HG03460 (cell line): ENCODE measurements around the gene NBEA.
A peak's percentile ranks its signal among the peaks of the same experiment; 100 is the strongest.
"Not testable (repeated sequence)": the region's sequence is repeated elsewhere in the genome, so short reads cannot be mapped to it uniquely, and the experiment has no call there.

Source experiments
- ATAC-seq: cut with Tn5 transposase; IDR thresholded peaks from one replicate; pipeline ENCODE4 v1.9.1; 2021; ENCODE audit not compliant: unreplicated experiment

The NBEA gene, protein sequence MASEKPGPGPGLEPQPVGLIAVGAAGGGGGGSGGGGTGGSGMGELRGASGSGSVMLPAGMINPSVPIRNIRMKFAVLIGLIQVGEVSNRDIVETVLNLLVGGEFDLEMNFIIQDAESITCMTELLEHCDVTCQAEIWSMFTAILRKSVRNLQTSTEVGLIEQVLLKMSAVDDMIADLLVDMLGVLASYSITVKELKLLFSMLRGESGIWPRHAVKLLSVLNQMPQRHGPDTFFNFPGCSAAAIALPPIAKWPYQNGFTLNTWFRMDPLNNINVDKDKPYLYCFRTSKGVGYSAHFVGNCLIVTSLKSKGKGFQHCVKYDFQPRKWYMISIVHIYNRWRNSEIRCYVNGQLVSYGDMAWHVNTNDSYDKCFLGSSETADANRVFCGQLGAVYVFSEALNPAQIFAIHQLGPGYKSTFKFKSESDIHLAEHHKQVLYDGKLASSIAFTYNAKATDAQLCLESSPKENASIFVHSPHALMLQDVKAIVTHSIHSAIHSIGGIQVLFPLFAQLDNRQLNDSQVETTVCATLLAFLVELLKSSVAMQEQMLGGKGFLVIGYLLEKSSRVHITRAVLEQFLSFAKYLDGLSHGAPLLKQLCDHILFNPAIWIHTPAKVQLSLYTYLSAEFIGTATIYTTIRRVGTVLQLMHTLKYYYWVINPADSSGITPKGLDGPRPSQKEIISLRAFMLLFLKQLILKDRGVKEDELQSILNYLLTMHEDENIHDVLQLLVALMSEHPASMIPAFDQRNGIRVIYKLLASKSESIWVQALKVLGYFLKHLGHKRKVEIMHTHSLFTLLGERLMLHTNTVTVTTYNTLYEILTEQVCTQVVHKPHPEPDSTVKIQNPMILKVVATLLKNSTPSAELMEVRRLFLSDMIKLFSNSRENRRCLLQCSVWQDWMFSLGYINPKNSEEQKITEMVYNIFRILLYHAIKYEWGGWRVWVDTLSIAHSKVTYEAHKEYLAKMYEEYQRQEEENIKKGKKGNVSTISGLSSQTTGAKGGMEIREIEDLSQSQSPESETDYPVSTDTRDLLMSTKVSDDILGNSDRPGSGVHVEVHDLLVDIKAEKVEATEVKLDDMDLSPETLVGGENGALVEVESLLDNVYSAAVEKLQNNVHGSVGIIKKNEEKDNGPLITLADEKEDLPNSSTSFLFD (N-terminal part only)

DNA sequence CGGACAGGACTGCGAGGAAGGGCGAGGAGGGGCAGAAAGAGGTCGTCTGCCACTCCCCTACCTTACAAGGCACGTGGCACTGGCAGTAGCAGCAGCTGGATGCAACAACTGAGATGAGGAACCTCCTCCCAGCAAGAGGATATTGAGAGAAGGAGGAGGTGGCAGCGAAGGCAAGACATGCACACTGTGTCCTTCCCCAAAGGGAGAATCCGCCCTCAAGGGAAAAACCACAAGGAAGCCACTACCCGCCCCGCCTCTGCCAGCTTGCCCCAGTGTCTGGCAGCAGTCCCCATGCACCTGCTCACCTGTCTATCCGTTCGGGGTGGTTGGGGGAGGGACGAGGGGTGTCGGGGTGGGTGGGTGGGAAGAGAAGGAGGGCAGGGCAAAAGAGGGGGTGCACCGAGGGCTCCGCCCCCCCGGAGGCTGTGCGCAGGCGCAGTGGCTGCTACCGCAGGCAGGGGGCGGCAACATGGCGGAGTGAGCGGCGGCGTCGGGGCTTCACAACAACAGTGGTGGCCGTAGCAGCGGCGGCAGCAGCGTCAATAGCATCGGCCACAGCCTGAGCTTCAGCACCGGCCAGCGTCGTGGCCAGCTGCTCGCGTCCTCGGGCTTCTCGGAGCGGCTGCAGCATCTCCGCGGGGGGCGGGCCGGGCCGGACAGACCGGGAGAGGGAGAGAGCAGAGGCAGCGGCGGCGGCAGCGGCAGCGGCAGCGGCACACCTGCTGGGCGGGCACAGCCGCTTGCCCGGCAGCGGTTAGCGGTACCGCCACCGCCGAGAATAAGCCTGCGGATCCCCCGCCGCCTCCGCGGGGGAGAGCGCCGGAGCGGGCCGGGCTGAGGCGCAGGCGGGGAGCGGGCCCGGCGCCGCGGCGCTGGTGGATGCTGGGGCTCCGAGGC is at the start of gene NBEA:
NBEA (plus strand) TSS at position 436 of the 897 bp plus-strand sequence. CDS start 551 bp downstream, outside the sequence.
- ATAC-seq = peak; percentile 76

DNA sequence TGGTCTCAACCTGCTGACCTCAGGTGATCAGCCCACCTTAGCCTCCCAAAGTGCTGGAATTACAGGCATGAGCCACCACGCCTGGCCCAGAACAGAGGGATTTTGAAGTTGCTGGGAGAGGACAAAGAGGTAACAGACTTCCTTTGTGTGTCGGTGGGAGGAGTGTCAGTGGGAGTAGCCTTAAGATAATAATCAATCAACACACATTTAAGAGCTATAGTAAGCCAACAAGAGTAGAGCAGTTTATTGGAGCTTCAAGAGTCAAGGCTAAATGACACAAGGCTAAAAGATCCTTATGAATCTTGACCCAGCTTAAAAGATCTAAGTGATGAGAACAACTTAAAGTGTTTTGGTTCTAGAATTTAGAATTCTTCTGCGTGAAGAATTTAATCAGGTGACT is 47.3 kb upstream of the NBEA start:
- ATAC-seq = no peak

DNA sequence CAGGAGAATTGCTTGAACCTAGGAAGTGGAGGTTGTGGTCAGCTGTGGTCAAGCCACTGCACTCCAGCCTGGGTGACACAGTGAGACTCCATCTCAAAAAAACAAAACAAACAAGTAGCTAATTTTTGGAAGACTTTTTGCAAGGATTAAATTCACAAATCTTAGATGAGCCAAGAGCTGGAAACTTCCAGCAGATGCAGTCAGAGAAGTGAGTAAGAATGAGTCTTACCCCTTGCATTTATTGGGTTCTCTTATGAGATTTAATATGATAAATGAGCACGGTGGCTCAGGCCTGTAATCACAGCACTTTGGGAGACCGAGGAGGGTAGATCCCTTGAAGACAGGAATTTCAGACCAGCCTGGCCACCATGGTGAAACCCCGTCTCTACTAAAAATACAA is 44.9 kb upstream of the NBEA start:
- no peak for ATAC-seq

DNA sequence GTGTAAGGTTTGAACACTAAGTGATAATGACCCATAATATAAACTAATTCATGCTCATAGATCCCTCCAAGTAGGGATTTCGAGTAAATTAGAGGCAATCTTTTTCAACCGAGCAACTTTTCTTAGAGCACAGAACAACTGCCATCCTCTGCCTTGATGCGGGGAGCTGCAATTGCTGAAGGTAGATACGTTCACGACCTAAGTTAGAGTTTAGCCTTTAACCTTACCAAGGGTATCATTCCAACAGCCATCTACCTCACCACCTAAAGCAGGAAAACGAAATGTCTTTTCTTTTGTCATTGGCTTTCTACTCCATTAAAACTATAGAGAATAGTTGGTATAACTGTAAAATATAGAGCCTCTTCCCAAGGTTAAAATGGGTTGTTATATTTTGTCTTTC is 42.2 kb upstream of the NBEA start:
- no peak for ATAC-seq

DNA sequence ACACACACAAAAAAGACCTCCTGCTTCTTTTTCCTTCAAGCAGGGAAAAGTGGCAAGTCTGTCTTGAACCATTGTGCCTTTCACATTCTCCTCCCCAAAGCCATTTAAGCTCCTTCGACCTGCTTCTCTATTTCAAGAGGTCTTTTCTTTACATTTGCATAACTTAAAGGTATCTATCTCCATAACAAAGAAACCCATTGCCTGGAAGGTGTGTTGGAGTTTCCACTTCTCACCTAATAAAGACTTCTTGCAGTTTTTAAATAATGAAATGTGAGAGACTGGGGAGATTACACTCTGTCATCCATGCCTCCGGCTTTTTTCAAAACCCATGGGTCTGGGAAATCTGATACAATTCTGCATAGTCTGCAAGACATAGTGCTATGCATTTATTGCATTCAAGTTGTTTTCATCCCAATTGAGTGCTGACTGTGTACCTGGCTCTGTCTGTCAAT is 41.8 kb upstream of the NBEA start:
- no peak for ATAC-seq

DNA sequence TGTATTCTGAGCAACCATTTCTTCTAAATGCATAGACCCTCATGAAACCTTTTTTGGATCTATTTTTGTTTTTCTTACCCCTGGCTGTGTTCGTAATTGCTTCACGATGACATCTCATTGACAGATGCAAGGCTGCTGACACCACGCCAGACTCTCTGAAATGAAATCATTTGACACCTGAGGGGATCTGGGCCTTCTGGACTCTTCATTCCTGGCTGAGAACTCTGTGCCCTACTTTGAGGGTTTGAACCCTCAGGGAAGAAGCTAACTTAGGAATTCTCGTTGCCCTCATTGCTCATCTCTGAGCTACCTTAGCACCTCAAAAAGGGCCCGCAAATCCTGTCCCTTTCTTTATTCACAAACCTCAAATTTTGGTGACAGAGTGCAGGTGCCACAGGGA is 40.5 kb upstream of the NBEA start:
- ATAC-seq = no peak

DNA sequence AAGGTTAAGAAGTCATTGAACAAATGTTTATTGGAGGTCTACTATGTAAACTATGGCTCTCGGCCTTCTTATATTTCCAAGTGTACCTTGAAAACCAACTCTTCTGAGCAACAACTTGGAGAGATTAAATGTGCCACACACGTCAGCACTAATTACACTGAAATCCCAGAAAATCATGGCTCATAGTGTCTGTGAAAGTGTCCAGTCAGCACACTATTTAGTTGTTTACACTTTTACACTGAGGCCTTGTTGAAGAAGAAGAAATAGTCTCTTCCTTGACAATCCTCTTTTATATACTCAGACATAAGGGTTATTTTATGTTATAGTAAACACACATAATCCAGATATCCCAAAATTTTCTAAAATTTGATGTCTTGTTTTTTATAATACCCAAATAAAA is 30.9 kb upstream of the NBEA start:
- no peak for ATAC-seq

DNA sequence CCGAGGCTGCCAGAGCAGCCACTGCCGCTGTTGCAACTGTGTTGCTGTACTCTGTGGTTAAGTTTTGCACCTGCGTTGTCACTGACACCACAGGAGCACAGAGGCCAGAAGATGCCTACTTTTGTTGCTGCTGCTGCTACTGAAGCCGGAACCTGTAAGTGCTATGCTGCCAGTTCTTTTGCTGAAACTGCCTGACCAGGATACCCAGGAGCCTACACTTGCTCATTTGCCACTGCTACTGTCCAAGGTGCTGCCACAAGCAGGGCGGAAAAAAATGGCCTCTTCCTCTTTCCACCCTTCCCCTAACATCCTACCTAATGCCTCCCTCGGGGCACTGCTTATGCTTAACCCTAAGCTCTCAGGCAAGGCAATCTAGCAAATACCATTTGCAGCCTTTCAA is 29.0 kb upstream of the NBEA start:
- no peak for ATAC-seq

DNA sequence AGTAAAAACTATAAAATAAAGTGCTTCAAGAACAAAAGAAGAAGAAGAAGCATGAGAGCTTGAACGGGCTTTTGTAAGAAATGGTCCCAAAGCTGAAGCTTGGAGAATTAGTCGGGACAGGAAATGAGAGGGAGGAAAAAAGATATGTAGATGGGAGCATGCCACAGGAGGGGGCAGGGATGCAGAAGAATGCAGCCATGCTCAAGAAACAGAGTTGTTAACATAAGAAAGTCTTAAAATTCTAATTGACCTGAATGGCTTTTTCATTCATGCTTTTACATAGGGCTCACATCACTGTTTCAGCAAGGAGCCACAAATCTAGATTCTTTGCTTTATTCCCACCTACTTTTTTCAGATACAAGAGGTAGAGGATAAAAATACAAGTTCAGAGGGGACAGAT is 27.7 kb upstream of the NBEA start:
- no peak for ATAC-seq

DNA sequence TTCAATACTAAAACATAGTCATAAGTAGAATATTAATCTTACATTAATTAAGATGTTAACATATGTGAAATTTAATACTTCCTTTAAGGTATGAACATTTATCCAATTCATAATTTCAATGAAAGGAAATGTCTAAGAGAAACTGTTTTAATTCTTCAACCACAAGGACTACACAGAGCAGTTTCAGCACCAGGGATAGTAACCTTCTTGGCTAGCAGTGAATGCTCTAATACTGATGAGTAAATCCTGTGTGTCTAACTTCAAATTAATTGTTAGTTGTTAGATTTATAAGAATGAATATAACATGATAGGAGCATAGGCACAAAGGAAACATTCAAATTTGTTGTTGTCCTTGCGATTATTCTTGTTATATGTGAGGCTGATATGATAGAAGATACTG is 15.6 kb upstream of the NBEA start:
- ATAC-seq = no peak

DNA sequence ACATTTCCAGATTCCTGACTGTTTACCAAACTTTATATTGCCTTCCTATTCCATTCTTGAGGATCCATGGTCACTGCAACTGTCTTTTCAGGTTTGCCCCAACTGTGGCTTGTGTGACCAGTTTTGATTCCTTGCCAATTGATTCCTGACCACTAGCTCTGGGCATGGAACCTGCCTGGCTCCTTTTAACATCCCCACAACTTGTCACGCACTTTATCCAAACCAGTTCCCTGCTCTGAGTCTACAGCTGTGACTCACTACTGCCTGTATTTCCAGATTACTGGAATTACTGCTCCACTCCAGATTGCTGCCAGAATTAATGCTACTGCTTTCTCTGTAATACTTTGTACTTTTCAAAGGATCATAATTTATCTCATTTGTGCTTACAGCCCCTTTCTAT is 13.4 kb upstream of the NBEA start:
- not testable (repeated sequence) for ATAC-seq

DNA sequence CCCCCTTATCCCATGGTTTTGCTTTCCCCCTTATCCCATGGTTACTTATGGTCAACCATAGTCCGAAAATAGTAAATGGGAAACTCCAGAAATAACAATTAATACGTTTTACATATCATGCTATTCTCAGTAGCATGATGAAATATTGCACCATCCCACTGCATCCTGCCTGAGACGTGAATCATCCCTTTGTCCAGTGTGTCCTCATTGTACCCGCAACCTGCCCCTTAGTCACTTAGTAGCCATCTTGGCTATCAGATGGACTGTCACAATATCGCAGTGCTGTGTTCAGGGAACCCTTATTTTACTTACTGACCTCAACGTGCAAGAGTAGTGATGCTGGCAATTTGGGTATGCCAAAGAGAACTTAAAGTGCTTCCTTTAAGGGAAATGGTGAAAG is 10.5 kb upstream of the NBEA start:
- no peak for ATAC-seq

DNA sequence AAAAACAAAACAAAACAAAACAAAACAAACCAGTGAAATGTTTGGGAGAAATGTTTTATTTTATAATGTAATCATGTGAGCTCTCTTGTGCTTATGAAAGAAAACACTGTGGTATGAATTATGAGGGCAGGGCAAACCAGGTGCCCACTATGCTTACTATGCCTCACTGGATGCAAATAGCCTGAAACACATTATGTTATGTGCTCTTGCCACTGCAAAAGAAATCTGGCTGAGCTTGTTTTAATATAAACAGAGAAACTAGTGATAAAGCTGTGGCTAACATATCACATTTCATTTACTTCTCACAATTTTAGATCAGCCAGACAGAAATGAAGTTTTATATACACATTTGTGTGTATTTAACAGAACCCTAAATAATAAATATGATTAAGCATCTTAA is 8.7 kb upstream of the NBEA start:
- no peak for ATAC-seq

DNA sequence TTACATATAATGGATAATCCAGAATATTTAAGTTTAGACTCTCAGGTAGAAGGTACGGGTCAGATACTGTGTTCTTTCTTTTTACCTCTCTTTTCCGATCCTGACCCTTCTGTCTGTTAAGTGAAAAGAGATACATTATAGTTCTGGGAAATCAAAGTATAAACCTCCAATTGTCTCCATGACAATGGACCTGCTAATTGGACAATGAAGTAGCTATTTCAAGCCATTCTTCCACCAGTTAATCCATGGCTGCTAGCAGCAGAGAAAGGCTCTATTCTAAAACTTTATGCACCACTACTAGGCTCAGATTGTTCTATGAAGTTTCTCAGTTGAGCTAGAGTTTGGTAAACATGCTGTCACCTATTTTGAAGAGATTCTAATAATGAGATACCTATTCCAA is 8.3 kb upstream of the NBEA start:
- no peak for ATAC-seq

DNA sequence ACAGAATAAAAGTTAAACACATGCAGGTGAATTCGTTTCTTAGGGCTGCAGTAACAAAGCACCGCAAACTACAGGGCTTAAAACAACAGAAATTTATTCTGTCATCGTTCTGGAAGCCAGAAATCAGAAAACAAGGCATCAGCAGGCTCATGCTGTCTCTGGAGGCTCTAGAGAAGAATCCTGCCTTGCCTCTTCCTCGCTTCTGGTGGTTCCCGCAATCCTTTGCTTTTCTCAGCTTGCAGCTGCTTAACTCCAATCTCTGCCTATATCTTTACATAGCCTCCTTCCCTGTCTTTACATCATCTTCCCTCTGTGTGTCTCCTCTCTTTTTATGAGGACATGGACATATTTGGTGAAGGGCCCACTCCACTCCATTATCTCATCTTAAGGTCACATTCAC is 6.2 kb upstream of the NBEA start:
- ATAC-seq = no peak

DNA sequence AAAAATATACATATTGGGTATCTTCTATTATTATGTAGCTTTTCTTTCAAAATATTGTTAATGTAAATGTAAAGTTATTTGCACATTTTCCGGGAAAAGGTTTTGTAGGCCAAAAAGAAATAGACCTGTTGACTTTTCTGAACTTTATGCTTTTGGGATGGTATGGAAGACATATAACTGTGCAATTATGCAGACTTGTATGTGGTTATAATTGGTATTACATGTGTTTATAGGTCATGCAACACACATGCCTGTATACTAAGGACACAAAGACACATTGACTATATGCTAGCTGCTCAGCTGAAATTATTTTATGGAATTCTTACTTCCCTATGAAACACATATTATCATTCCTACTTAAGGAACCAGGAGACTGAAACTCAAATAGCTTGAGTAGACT is 2.3 kb upstream of the NBEA start:
- ATAC-seq = no peak

DNA sequence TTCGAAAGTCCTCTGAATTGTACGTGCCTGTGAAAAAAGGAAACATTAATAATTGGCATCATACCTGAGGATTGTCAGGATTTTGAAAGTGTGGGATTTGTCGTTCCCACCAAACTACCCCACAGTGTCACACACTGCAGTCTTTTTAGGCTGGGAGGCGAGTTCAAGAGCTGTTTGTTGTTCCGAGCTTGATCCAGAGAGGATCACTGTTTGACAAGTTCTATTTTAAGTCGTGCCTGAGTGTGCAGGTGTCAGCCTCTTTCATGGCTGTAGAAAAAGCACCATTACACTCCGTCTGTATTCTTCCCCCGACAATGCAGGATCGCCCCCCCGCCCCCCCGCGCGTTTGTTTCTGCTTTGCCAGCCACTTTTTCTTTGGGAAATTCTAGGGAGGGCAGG is 635 bp upstream of the NBEA start:
- ATAC-seq = no peak

DNA sequence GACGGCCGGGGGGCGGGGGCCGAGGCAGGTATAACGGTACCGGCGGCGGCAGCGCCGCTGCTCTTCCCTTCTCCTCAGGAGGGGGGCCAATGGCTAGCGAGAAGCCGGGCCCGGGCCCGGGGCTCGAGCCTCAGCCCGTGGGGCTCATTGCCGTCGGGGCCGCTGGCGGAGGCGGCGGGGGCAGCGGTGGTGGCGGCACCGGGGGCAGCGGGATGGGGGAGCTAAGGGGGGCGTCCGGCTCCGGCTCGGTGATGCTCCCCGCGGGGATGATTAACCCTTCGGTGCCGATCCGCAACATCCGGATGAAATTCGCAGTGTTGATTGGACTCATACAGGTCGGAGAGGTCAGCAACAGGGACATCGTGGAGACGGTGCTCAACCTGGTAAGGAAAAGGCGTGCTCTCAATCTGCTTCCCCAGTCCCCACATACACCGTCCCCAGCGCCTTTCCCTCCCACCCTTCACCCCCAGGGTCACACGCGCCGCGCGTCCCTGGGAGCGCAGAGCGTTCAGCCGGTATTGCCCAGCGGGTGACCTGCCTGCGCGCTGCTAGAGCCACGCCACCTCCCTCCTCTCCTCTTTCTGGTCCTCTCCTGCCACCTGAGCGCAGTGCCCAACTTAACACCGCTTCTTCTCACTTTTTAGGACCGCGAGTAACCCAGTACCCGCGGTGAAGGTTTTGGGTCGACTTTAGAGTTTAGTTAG is 814 bp downstream of the NBEA start:
- peak; percentile 20 for ATAC-seq

DNA sequence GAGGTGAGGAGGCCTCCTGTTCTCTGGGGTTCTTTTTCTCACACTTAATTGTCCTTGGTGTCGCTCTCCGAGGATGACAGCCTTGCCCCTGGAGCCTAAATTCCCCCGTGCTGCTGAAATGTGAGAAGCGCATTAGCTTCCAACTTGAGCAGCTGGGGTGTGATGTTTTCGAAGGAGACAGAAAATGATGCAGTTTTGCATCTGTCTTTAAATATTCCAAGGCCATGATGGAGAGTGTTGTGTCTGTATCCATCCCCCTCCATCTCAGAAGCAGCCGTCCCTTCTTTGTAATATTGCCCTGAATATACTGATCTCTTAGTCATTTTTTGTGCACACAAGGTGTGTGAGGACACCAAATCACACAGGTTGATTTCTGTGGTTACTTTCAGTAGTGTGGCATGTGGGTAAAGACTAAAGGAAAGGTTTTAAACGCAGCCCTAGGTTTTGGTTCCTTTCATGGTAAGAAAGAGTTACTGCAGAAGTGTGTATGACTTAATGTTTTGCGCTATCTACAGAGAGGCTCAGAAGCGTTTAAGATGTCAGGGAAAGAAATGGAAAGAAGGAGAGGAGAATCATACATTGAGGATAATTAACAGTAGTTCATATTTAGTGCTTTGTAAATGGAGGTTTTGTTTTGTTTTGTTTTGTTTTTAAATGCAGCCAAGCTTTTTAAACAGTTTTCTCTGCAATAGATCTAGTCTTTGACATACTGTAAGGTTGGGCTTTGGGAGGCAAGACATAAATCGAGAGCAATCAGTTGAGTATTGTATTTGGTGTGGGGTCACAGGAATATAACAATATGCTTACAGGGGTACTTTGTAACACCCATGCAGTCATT is 1.6 kb downstream of the NBEA start:
- ATAC-seq = no peak
